HG02759 (cell line): ENCODE results near the gene GAPVD1.
A peak's percentile ranks its signal among the peaks of the same experiment; 100 is the strongest.
"Not testable (repeated sequence)": the region's sequence is repeated elsewhere in the genome, so short reads cannot be mapped to it uniquely, and the experiment has no call there.

Source experiments
- ATAC-seq: cut with Tn5 transposase; IDR thresholded peaks from one replicate; pipeline ENCODE4 v1.9.1; 2021; ENCODE audit warnings: mild to moderate bottlenecking, moderate library complexity; ENCODE audit not compliant: unreplicated experiment

Gene GAPVD1

GRCh38 chr9:125261501-125262293 is at the start of gene GAPVD1:
Gene GAPVD1, plus strand, starts transcription at chr9:125261826. Its CDS starts 37,096 bp downstream, at chr9:125298922.
- peak; percentile 95 for ATAC-seq

GRCh38 chr9:125214186-125214585 is 47.4 kb upstream of the GAPVD1 start:
- no peak for ATAC-seq

GRCh38 chr9:125218621-125219020 is 43.0 kb upstream of the GAPVD1 start:
- ATAC-seq: no peak

- not testable (repeated sequence) for ATAC-seq
Measured at GRCh38 chr9:125224858-125225257, 36.8 kb upstream of the GAPVD1 start.

- ATAC-seq: no peak
Measured at GRCh38 chr9:125227761-125228160, 33.9 kb upstream of the GAPVD1 start.

- no peak for ATAC-seq
Measured at GRCh38 chr9:125233678-125234077, 27.9 kb upstream of the GAPVD1 start.

- not testable (repeated sequence) for ATAC-seq
Measured at GRCh38 chr9:125234099-125234498, 27.5 kb upstream of the GAPVD1 start.

- ATAC-seq: no peak
Measured at GRCh38 chr9:125235804-125236519, 25.7 kb upstream of the GAPVD1 start.

- not testable (repeated sequence) for ATAC-seq
Measured at GRCh38 chr9:125236520-125237159, 25.0 kb upstream of the GAPVD1 start.

GRCh38 chr9:125238127-125238914 is 23.3 kb upstream of the GAPVD1 start:
- ATAC-seq: no peak

- ATAC-seq: no peak
Measured at GRCh38 chr9:125238915-125239446, 22.6 kb upstream of the GAPVD1 start.

GRCh38 chr9:125239631-125240597 is 21.7 kb upstream of the GAPVD1 start:
- ATAC-seq: no peak

GRCh38 chr9:125240649-125240999 is 21.0 kb upstream of the GAPVD1 start:
- ATAC-seq: peak; percentile 1

- ATAC-seq: peak; percentile 94
Measured at GRCh38 chr9:125241000-125241862, 20.4 kb upstream of the GAPVD1 start, which contains the start of gene HSPA5. Gene HSPA5, minus strand, starts transcription at chr9:125241343. Its CDS starts 217 bp downstream, at chr9:125241126.

- ATAC-seq: peak; percentile 12
Measured at GRCh38 chr9:125241863-125242739, 19.5 kb upstream of the GAPVD1 start.

GRCh38 chr9:125243792-125244260 is 17.8 kb upstream of the GAPVD1 start:
- ATAC-seq: no peak

GRCh38 chr9:125246261-125246667 is 15.4 kb upstream of the GAPVD1 start:
- ATAC-seq: no peak
